GM04503 (cell line): Measurements from ENCODE around the gene KRT73.

Source experiments
- DNase-seq: peaks from one replicate; pipeline ENCODE4 v3.0.0-alpha.2; 2012; ENCODE audit warnings: low read depth

The KRT73 gene

GRCh38 chr12:52618866-52619265 lies 507 bp upstream of the KRT73 start:
- DNase-seq = no peak

- DNase-seq = no peak
Measured at GRCh38 chr12:52617403-52617785, 965 bp downstream of the KRT73 start.

GRCh38 chr12:52616680-52617402 lies 1.5 kb downstream of the KRT73 start:
- DNase-seq = no peak

GRCh38 chr12:52615912-52616311 lies 2.4 kb downstream of the KRT73 start:
- no peak for DNase-seq

- no peak for DNase-seq
Measured at GRCh38 chr12:52615208-52615868, 3.0 kb downstream of the KRT73 start.

GRCh38 chr12:52614381-52615207 lies 3.8 kb downstream of the KRT73 start:
- DNase-seq = no peak

- DNase-seq = no peak
Measured at GRCh38 chr12:52613384-52614030, 4.9 kb downstream of the KRT73 start.

GRCh38 chr12:52612431-52613383 lies 5.7 kb downstream of the KRT73 start:
- no peak for DNase-seq

GRCh38 chr12:52611080-52611468 lies 7.3 kb downstream of the KRT73 start:
- no peak for DNase-seq

- no peak for DNase-seq
Measured at GRCh38 chr12:52608826-52609630, 9.3 kb downstream of the KRT73 start.

- no peak for DNase-seq
Measured at GRCh38 chr12:52608161-52608560, 10.2 kb downstream of the KRT73 start.

GRCh38 chr12:52607314-52607713 lies 11.0 kb downstream of the KRT73 start:
- DNase-seq = no peak

GRCh38 chr12:52606581-52607218 lies 11.7 kb downstream of the KRT73 start:
- no peak for DNase-seq

GRCh38 chr12:52606096-52606495 lies 12.3 kb downstream of the KRT73 start:
- no peak for DNase-seq

- DNase-seq = no peak
Measured at GRCh38 chr12:52605542-52605941, 12.8 kb downstream of the KRT73 start.

- no peak for DNase-seq
Measured at GRCh38 chr12:52604859-52605258, 13.5 kb downstream of the KRT73 start.

- DNase-seq = no peak
Measured at GRCh38 chr12:52603314-52603713, 15.0 kb downstream of the KRT73 start.

GRCh38 chr12:52602552-52602951 lies 15.8 kb downstream of the KRT73 start:
- DNase-seq = no peak

- DNase-seq = no peak
Measured at GRCh38 chr12:52601671-52602070, 16.7 kb downstream of the KRT73 start.

GRCh38 chr12:52600941-52601481 lies 17.3 kb downstream of the KRT73 start, which contains the start of gene KRT72:
Gene KRT72, minus strand, starts transcription at chr12:52601463. Its CDS starts 11 bp downstream, at chr12:52601452.
- no peak for DNase-seq
